HPDE6-E6E7 (cell line): Measurements from ENCODE around the gene PTRHD1.

Source experiments
- DNase-seq: peaks from one replicate; pipeline ENCODE4 v3.0.0; 2011; ENCODE audit warnings: missing footprints; ENCODE audit errors: extremely low spot score

The PTRHD1 gene

GRCh38 chr2:24756789-24757188 is 36.4 kb downstream of the PTRHD1 start:
- no peak for DNase-seq

- no peak for DNase-seq
These were observed 38.0 kb downstream of the PTRHD1 start for GRCh38 chr2:24754985-24755705.

GRCh38 chr2:24749069-24749691 is 44.0 kb downstream of the PTRHD1 start:
- no peak for DNase-seq

- no peak for DNase-seq
These were observed 45.9 kb downstream of the PTRHD1 start for GRCh38 chr2:24747299-24747698.

GRCh38 chr2:24745825-24746224 is 47.4 kb downstream of the PTRHD1 start:
- no peak for DNase-seq

GRCh38 chr2:24744356-24744755 is 48.8 kb downstream of the PTRHD1 start:
- DNase-seq: no peak

- no peak for DNase-seq
These were observed 49.3 kb downstream of the PTRHD1 start for GRCh38 chr2:24743924-24744323.

- no peak for DNase-seq
These were observed 50.5 kb downstream of the PTRHD1 start for GRCh38 chr2:24742730-24743129.

- DNase-seq: no peak
These were observed 53.0 kb downstream of the PTRHD1 start for GRCh38 chr2:24740142-24740541.
